Thyroid gland (tissue), 4 donors: Measurements from ENCODE around the gene NUB1. TPM values are rescaled to one million over a fixed set of nuclear protein-coding genes. Genes with fewer than 3 reads are reported as not detected.

Source experiments
- DNase-seq, 2 donors: peaks; one replicate each; pipeline ENCODE4 v3.0.0-alpha.2; 2019
- H3K27ac ChIP-seq, 3 donors: fragments of 200-600 bp; sonication (generic); 1 replicate in 2 of 3; 2 replicates in 1 of 3; pipeline ENCODE4 v1.5.1; 2016 to 2019; ENCODE audit warnings: mild to moderate bottlenecking in 1 of 3, moderate library complexity in 1 of 3
- H3K27me3 ChIP-seq: fragments of 200-600 bp; sonication (generic); one replicate; pipeline ENCODE4 v1.5.1; 2019
- H3K36me3 ChIP-seq, 2 donors: fragments of 200-600 bp; sonication (generic); one replicate each; pipeline ENCODE4 v1.5.1; 2016 to 2019
- H3K4me1 ChIP-seq, 2 donors: fragments of 200-600 bp; sonication (generic); one replicate each; pipeline ENCODE4 v1.5.1; 2017 to 2019
- H3K4me3 ChIP-seq, 3 donors: fragments of 200-600 bp; sonication (generic); replicated peaks in 1 of 3; 1 replicate in 2 of 3; 2 replicates in 1 of 3; pipeline ENCODE4 v1.5.1; 2016; ENCODE audit warnings: mild to moderate bottlenecking in 1 of 3
- H3K9me3 ChIP-seq: fragments of 200-600 bp; sonication (generic); one replicate; pipeline ENCODE4 v1.5.1; 2017
- POLR2A ChIP-seq, 2 donors: fragments of 450-650 bp; IDR thresholded peaks; one replicate each; pipeline ENCODE4 v1.6.1; 2017; ENCODE audit warnings: antibody characterized with exemption in 2 of 2, mild to moderate bottlenecking in 2 of 2, moderate library complexity in 1 of 2
- WGBS, 2 donors: methylation state at CpG; one replicate each; pipeline ENCODE4 v1.1.5; 2017; 5-methylcytosine and 5-hydroxymethylcytosine counted together
- intact Hi-C: fragments of 100-400 bp; cut with DNase I; formaldehyde crosslinking; loops from one replicate; pipeline ENCODE4 v1.15.1; 2023
- total RNA-seq, 4 donors: library from RNA; depleted of rRNA; stranded (reverse); fragments of >200 nt; gene quantifications; one replicate each; pipeline ENCODE4 v1.2.3, GENCODE V29; 2016
- TF ChIP-seq, protein P1 (sequence below), 6 experiments: fragments of 200-600 bp in 3 of 6; fragments of 450-650 bp in 3 of 6; sonication (generic) in 3 of 6; IDR thresholded peaks; one replicate each; pipeline ENCODE4 v1.5.1; 2016 to 2019; ENCODE audit warnings: antibody characterized with exemption in 6 of 6, mild to moderate bottlenecking in 2 of 6, inconsistent platforms in 1 of 6, moderate library complexity in 1 of 6

The NUB1 gene
- total RNA-seq, 4 donors from 2014 or later, result 56.9 to 75.5 (median 71.4) TPM

DNA sequence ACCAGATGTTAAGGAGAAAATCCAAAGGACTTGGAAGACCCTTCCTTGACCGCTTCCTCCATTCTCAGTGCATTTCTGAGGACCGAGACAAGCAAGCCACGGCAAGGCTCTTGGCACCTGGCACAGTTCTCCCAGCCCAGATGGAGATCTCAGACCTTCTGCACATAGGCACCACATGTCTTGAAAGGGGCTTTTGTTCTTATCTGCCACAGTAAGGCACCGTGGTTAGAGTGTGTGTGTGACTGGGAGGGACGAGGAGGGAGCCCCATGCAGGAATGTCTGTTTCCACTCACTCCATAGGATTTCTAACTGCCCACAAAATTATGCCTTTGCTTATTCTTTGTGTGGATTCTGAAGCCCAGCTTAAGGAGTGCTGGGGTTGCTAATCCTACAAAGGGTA is 78.5 kb downstream of the NUB1 start:
- TF ChIP-seq, protein P1, sequence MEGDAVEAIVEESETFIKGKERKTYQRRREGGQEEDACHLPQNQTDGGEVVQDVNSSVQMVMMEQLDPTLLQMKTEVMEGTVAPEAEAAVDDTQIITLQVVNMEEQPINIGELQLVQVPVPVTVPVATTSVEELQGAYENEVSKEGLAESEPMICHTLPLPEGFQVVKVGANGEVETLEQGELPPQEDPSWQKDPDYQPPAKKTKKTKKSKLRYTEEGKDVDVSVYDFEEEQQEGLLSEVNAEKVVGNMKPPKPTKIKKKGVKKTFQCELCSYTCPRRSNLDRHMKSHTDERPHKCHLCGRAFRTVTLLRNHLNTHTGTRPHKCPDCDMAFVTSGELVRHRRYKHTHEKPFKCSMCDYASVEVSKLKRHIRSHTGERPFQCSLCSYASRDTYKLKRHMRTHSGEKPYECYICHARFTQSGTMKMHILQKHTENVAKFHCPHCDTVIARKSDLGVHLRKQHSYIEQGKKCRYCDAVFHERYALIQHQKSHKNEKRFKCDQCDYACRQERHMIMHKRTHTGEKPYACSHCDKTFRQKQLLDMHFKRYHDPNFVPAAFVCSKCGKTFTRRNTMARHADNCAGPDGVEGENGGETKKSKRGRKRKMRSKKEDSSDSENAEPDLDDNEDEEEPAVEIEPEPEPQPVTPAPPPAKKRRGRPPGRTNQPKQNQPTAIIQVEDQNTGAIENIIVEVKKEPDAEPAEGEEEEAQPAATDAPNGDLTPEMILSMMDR (IDR thresholded peaks at IDR 0.05), result no peak
- no peak for TF ChIP-seq POLR2A (IDR thresholded peaks at IDR 0.05)
- no peak overlapping the region for H3K27ac ChIP-seq
- peaks cover 4 to 14% of the 10 kb centered on the region in 2 donors for H3K4me1 ChIP-seq
- H3K4me3 ChIP-seq, result no peak overlapping the region
- WGBS, 2 donors, result 79 to 84% methylated on average over 5 of the region's 5 CpGs
- no peak for DNase-seq
- intact Hi-C loops, result no loop called here
- no peaks in the 10 kb centered on the region for H3K9me3 ChIP-seq
- H3K27me3 ChIP-seq, result no peaks in the 10 kb centered on the region
- H3K36me3 ChIP-seq, result no peaks in the 10 kb centered on the region

DNA sequence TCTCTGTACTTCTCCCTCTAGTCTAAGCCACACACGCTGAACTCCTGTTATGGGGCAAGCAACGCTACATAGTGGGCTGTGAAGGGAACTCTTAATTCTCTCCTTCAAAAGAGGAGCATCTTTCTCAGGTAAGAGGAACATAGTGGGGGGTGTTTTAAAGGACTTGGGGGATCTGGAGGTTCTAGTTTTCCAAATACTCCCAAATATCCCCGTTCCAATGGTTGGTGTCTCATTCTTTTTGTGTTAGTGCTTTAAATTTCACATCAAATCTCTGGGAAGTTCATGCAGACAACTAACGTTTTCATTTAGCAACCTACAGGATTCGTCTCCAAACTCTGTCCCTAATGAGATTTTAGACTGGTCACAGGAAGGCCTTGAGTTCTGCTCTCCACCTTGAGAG is 80.6 kb downstream of the NUB1 start:
- 81 to 86% methylated on average over 5 of the region's 5 CpGs for WGBS, 2 donors
- H3K4me3 ChIP-seq, result no peak overlapping the region
- peaks cover 18 to 23% of the 10 kb centered on the region in 2 donors for H3K4me1 ChIP-seq
- no peak for DNase-seq
- H3K27me3 ChIP-seq, result no peaks in the 10 kb centered on the region
- TF ChIP-seq, protein P1 (IDR thresholded peaks at IDR 0.05), result no peak
- TF ChIP-seq POLR2A (IDR thresholded peaks at IDR 0.05), result no peak
- H3K36me3 ChIP-seq, result no peaks in the 10 kb centered on the region
- intact Hi-C loops, result no loop called here
- H3K9me3 ChIP-seq, result no peaks in the 10 kb centered on the region
- H3K27ac ChIP-seq, result no peak overlapping the region

DNA sequence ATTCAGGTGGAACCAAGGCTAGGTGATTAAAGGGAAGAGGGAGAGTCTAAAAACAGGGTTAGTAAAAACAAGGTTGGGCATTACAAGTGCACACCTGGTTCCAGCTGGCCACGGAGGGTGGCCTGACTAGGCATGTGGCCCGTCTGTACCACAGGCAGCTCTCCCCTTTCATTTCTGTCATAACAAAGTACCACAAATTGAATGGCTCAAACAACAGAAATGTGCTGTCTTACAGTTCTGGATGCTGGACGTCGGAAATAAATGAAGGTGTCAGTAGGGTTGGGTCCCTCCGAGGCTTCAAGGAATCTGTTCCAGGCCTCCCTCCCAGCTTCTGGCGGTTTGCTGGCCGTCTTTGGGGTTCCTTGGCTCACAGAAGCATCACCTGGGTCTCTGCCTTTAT is 81.6 kb downstream of the NUB1 start:
- Histone ChIP-seq H3K36me3 (no peaks in the 10 kb centered on the region), H3K27me3 (no peaks in the 10 kb centered on the region), H3K27ac (no peak overlapping the region), H3K4me1 (peaks cover 27 to 32% of the 10 kb centered on the region in 2 donors), H3K4me3 (no peak overlapping the region), H3K9me3 (no peaks in the 10 kb centered on the region)
- WGBS, 2 donors, result 61 to 66% methylated on average over 7 of the region's 7 CpGs
- intact Hi-C loops, result no loop called here
- TF ChIP-seq, protein P1 (IDR thresholded peaks at IDR 0.05), result no peak
- no peak for TF ChIP-seq POLR2A (IDR thresholded peaks at IDR 0.05)
- peak in 1 of 2 donors; percentile 52 for DNase-seq

DNA sequence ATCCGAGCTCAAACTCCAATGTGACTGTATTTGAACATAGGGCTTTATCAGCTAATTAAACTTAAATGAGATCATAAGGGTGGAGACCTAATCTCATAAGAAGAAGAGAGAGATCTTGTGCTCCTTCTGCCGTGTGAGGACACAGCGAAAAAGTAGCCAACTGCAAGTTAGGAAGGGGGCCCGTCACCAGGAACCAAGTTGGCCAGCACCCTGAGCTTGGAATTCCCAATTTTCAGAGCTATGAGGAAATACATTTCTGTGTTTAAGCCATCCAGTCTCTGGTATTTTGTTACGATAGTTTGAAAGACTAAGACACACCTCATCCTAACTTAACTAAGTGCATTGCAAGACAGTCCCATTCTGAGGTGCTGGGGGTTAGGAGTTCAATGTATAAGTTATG is 82.3 kb downstream of the NUB1 start:
- TF ChIP-seq, protein P1 (IDR thresholded peaks at IDR 0.05), result no peak
- no peak for TF ChIP-seq POLR2A (IDR thresholded peaks at IDR 0.05)
- H3K4me3 ChIP-seq, result no peak overlapping the region
- intact Hi-C loops, result no loop called here
- H3K27ac ChIP-seq, result no peak overlapping the region
- WGBS, 2 donors, result 89 to 100% methylated on average over 5 of the region's 5 CpGs
- H3K9me3 ChIP-seq, result no peaks in the 10 kb centered on the region
- H3K36me3 ChIP-seq, result no peaks in the 10 kb centered on the region
- H3K27me3 ChIP-seq, result no peaks in the 10 kb centered on the region
- no peak for DNase-seq
- H3K4me1 ChIP-seq, result peaks cover 30 to 39% of the 10 kb centered on the region in 2 donors

DNA sequence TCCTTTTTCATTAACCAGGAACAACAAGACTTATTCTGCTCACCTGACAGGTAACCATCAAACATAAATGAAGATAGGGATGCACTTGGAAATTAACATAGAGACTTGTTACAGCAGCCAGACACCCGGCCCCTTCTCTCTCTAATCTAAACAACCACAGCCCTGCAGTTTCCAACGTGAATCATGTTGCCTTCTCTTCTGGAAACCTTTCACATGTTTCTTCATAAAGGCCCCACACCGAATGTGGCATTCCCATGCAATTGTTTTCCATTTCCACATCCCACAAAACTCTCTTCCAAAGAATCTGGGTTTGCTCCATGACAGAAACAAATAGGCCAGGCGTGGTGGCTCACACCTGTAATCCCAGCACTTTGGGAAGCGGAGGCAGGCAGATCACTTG is 83.2 kb downstream of the NUB1 start:
- no peak overlapping the region for H3K4me3 ChIP-seq
- H3K27ac ChIP-seq, result peak overlapping the region in 1 of 3 donors; percentile 93
- intact Hi-C loops, result no loop called here
- DNase-seq, result no peak
- H3K9me3 ChIP-seq, result no peaks in the 10 kb centered on the region
- no peaks in the 10 kb centered on the region for H3K27me3 ChIP-seq
- no peaks in the 10 kb centered on the region for H3K36me3 ChIP-seq
- 87 to 88% methylated on average over 5 of the region's 5 CpGs for WGBS, 2 donors
- TF ChIP-seq, protein P1 (IDR thresholded peaks at IDR 0.05), result no peak
- no peak for TF ChIP-seq POLR2A (IDR thresholded peaks at IDR 0.05)
- H3K4me1 ChIP-seq, result peaks cover 38 to 47% of the 10 kb centered on the region in 2 donors
